AG10803 (cell line): ENCODE data around the gene CIB2.
A peak's percentile ranks its signal among the peaks of the same experiment; 100 is the strongest.
"Not testable (repeated sequence)": the region's sequence is repeated elsewhere in the genome, so short reads cannot be mapped to it uniquely, and the experiment has no call there.

Experiments used
- DNase-seq: peaks from one replicate; pipeline ENCODE4 v3.0.0; 2010; ENCODE audit warnings: low read depth
- H3K4me3 ChIP-seq: 2 replicates; pipeline ENCODE4 v1.5.1; 2011; ENCODE audit warnings: mild to moderate bottlenecking, low read length, control low read depth
- CTCF ChIP-seq: conservative IDR thresholded peaks from 2 replicates; pipeline ENCODE4 v1.5.1; 2011; ENCODE audit warnings: mild to moderate bottlenecking, low read length, control low read depth, inconsistent platforms

Gene CIB2

GRCh38 chr15:78159395-78159794 is 28.1 kb upstream of the CIB2 start:
- no peak for DNase-seq
- no peak for TF ChIP-seq CTCF
- H3K4me3 ChIP-seq = no peak overlapping the region

GRCh38 chr15:78157203-78157602 is 26.0 kb upstream of the CIB2 start:
- H3K4me3 ChIP-seq = no peak overlapping the region
- no peak for DNase-seq
- no peak for TF ChIP-seq CTCF

- no peak overlapping the region for H3K4me3 ChIP-seq
- TF ChIP-seq CTCF = no peak
- DNase-seq = no peak
These were observed 25.4 kb upstream of the CIB2 start for GRCh38 chr15:78156653-78157052.

GRCh38 chr15:78155355-78155939 is 24.2 kb upstream of the CIB2 start:
- H3K4me3 ChIP-seq = no peak overlapping the region
- TF ChIP-seq CTCF = no peak
- no peak for DNase-seq

DNA sequence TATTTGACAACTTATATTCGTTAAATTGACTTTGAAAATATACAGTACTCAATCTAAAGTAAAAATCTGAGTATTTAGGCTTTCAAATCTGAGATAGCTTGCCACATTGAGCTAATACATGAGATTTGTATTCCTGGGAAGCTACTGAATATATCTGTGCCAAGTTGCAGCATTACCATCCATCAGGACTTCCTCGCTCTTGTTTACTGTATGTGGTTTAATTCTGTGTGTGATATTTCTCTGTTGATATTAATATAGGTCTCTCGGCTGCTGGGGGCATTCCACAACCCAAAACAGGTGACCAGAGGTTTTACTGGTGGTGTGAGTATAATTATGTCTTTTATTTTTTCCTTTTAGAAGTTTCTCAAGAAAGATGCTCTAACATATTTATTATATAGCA is 23.7 kb upstream of the CIB2 start:
- no peak for DNase-seq
- no peak for TF ChIP-seq CTCF
- no peak overlapping the region for H3K4me3 ChIP-seq

DNA sequence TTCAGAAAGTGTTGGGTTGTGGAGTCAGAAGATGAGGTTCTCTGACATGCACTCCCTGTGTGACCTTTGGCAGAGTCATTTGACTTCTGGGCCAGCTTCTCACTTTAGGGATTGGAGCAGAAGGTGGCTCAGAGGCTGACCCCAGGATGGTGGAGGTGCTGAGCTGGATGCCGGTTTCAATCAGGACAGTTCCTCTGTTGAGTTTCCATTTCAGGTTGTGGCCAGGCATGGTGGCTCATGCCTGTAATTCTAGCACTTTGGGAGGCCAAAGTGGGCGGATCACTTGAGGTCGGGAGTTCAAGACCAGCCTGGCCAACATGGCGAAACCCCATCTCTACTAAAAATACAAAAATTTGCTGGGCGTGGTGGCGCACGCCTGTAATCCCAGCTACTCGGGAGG is 19.8 kb upstream of the CIB2 start:
- H3K4me3 ChIP-seq, DNase-seq: not testable (repeated sequence)

DNA sequence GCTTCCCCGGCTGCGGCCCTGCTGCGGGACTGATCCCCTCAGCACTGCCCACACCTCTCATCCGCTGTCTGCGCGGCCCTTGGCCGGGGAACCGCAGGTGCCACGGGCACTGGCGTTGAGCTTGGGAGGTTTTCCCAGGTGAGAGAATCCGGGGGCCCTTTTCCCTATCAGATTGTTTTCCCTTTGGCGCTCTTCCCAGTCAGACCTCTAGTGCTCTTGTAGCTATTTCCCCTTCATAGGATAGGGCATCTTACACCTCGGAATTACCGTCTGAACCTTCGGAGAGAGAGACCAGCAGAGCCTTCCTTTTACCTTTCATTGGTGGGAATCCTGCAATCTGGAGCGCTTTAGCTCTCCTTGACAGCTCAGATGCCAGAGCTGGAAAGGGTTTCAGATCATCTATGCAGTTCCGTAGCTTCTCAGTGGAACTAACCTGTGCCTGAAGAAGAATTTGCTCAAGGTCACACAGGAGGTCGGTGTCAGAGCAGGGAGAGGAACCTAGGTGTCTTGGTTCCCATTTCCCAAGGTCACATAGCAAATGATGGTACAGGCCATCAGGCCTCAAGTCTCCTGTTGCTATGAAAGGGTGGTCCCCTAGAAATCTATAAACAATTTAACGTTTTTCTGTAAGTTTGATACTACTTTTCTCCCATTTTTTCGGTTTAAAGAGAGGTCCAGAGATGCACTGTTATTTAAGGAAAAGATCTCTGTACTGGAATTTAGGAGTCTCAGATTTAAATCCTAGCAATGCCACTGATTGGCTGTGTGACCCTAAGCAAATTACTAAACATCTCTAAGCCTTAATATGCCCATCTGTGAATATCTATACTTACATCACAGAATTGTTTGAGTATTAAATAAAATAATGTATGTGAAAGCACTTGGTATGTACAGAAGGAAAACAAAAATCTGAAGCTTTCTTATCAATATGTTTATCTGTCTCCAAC is 18.8 kb upstream of the CIB2 start:
- no peak for TF ChIP-seq CTCF
- H3K4me3 ChIP-seq = peak overlapping the region; percentile 76
- DNase-seq = no peak
